Transverse colon (tissue), 4 donors: Measurements from ENCODE around the gene RB1.

Experiments used
- EP300 ChIP-seq: sonication (generic); formaldehyde crosslinking; IDR thresholded peaks from one replicate; pipeline ENCODE4 v1.6.1; 2017; ENCODE audit warnings: antibody characterized with exemption, low read depth
- POLR2A ChIP-seq: fragments of 450-650 bp; IDR thresholded peaks from one replicate; pipeline ENCODE4 v1.6.1; 2016; ENCODE audit warnings: antibody characterized with exemption, mild to moderate bottlenecking, moderate library complexity
- POLR2AphosphoS5 ChIP-seq, 3 donors: sonication (generic); formaldehyde crosslinking; IDR thresholded peaks; one replicate each; pipeline ENCODE4 v1.6.1; 2016; ENCODE audit warnings: antibody characterized with exemption in 3 of 3
- TF ChIP-seq, protein P1 (sequence below), 5 experiments: fragments of 200-600 bp in 3 of 5; fragments of 450-650 bp in 2 of 5; sonication (generic) in 3 of 5; IDR thresholded peaks; 1 replicate in 2 of 5; 2 replicates in 3 of 5; pipeline ENCODE4 v1.5.1; 2016 to 2017; ENCODE audit warnings: antibody characterized with exemption in 5 of 5, inconsistent platforms in 3 of 5, mild to moderate bottlenecking in 2 of 5, moderate library complexity in 1 of 5

DNA sequence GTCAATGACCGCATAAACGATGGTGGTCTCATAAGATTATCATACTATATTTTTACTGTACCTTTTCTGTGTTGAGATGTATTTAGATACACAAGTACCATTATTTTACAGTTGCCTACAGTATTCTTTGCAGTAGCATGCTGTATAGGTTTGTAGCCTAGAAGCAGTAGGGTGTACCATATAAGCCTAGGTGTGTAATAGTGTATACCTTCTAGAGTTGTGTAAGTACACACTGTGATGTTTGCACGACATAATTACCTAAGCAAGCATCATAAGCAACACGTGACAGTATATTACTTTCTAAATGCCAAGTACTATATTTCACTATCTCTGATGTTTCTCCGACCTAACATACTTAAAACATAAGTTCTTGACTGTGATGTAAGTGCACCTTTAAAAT, 106.6 kb downstream of the RB1 start:
- TF ChIP-seq, protein P1, sequence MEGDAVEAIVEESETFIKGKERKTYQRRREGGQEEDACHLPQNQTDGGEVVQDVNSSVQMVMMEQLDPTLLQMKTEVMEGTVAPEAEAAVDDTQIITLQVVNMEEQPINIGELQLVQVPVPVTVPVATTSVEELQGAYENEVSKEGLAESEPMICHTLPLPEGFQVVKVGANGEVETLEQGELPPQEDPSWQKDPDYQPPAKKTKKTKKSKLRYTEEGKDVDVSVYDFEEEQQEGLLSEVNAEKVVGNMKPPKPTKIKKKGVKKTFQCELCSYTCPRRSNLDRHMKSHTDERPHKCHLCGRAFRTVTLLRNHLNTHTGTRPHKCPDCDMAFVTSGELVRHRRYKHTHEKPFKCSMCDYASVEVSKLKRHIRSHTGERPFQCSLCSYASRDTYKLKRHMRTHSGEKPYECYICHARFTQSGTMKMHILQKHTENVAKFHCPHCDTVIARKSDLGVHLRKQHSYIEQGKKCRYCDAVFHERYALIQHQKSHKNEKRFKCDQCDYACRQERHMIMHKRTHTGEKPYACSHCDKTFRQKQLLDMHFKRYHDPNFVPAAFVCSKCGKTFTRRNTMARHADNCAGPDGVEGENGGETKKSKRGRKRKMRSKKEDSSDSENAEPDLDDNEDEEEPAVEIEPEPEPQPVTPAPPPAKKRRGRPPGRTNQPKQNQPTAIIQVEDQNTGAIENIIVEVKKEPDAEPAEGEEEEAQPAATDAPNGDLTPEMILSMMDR (IDR thresholded peaks at IDR 0.05): no peak
- TF ChIP-seq EP300 (no peak), POLR2A (no peak), POLR2AphosphoS5 (IDR thresholded peaks at IDR 0.05) (peak; percentile 14 to 48 (median 25))
